SK-N-SH treated with all-trans-retinoic acid at 6 μM for 48 hours (cell line): ENCODE data around the gene ESRP2.

Experiments used
- ATAC-seq: fragments of 200-7000 bp; cut with Tn5 transposase; 3 replicates; pipeline ENCODE4 v1.9.1; 2020; ENCODE audit warnings: mild to moderate bottlenecking, moderate library complexity
- ARNTL ChIP-seq: fragments of 450-650 bp; formaldehyde crosslinking; IDR thresholded peaks from 2 replicates; pipeline ENCODE4 v1.5.0; 2020; ENCODE audit warnings: low read depth, mild to moderate bottlenecking, moderate library complexity, borderline replicate concordance
- BACH2 ChIP-seq: fragments of 250-450 bp; sonication (Bioruptor Pico); IDR thresholded peaks from 2 replicates; pipeline ENCODE4 v1.9.0; 2021; ENCODE audit warnings: mild to moderate bottlenecking, borderline replicate concordance
- CSDC2 ChIP-seq: fragments of 250-450 bp; sonication (Bioruptor Pico); IDR thresholded peaks from 2 replicates; pipeline ENCODE4 v1.5.0; 2020; ENCODE audit warnings: mild to moderate bottlenecking, moderate library complexity
- CSRNP3 ChIP-seq: fragments of 250-450 bp; sonication (Bioruptor Pico); IDR thresholded peaks from 2 replicates; pipeline ENCODE4 v1.5.1; 2021; ENCODE audit warnings: mild to moderate bottlenecking, moderate library complexity
- GLIS3 ChIP-seq: fragments of 250-450 bp; sonication (Bioruptor Pico); IDR thresholded peaks from 2 replicates; pipeline ENCODE4 v1.5.0; 2020; ENCODE audit warnings: mild to moderate bottlenecking, moderate library complexity
- ISL1 ChIP-seq: fragments of 250-450 bp; sonication (Bioruptor Pico); IDR thresholded peaks from 2 replicates; pipeline ENCODE4 v2.1.2; 2022; ENCODE audit warnings: mild to moderate bottlenecking, moderate library complexity
- OSR1 ChIP-seq: fragments of 250-450 bp; sonication (Bioruptor Pico); IDR thresholded peaks from 2 replicates; pipeline ENCODE4 v1.8.0; 2022; ENCODE audit warnings: moderate library complexity, mild to moderate bottlenecking, inconsistent platforms
- PATZ1 ChIP-seq: fragments of 250-450 bp; sonication (Bioruptor Pico); IDR thresholded peaks from 2 replicates; pipeline ENCODE4 v1.8.0; 2020; ENCODE audit warnings: mild to moderate bottlenecking, moderate library complexity, borderline replicate concordance
- POU6F1 ChIP-seq: fragments of 250-450 bp; sonication (Bioruptor Pico); IDR thresholded peaks from 2 replicates; pipeline ENCODE4 v1.8.0; 2021; ENCODE audit warnings: low read depth, mild to moderate bottlenecking, moderate library complexity, borderline replicate concordance
- PPARA ChIP-seq: fragments of 250-450 bp; sonication (Bioruptor Pico); IDR thresholded peaks from 2 replicates; pipeline ENCODE4 v1.5.0; 2020; ENCODE audit warnings: mild to moderate bottlenecking, borderline replicate concordance
- SNAI2 ChIP-seq: fragments of 250-450 bp; sonication (Bioruptor Pico); IDR thresholded peaks from 2 replicates; pipeline ENCODE4 v1.5.0; 2020; ENCODE audit warnings: mild to moderate bottlenecking, moderate library complexity
- TCF4 ChIP-seq: fragments of 250-450 bp; sonication (Bioruptor Pico); IDR thresholded peaks from 2 replicates; pipeline ENCODE4 v1.8.0; 2021; ENCODE audit warnings: mild to moderate bottlenecking, moderate library complexity, borderline replicate concordance
- TOX ChIP-seq: fragments of 250-450 bp; sonication (Bioruptor Pico); IDR thresholded peaks from 2 replicates; pipeline ENCODE4 v1.8.0; 2021; ENCODE audit warnings: mild to moderate bottlenecking, moderate library complexity, borderline replicate concordance
- TSHZ2 ChIP-seq: fragments of 250-450 bp; sonication (Bioruptor Pico); IDR thresholded peaks from 2 replicates; pipeline ENCODE4 v1.5.0; 2020; ENCODE audit warnings: mild to moderate bottlenecking, moderate library complexity
- ZC3H10 ChIP-seq: fragments of 250-450 bp; sonication (Bioruptor Pico); IDR thresholded peaks from 2 replicates; pipeline ENCODE4 v1.5.1; 2021; ENCODE audit warnings: mild to moderate bottlenecking, moderate library complexity
- ZNF565 ChIP-seq: fragments of 450-650 bp; formaldehyde crosslinking; conservative IDR thresholded peaks from 2 replicates; pipeline ENCODE4 v1.5.0; 2020; ENCODE audit warnings: low read depth, mild to moderate bottlenecking, moderate library complexity
- ZNF70 ChIP-seq: fragments of 450-650 bp; formaldehyde crosslinking; IDR thresholded peaks from 2 replicates; pipeline ENCODE4 v1.5.0; 2020; ENCODE audit warnings: mild to moderate bottlenecking, moderate library complexity
- ZNF8 ChIP-seq: fragments of 450-650 bp; formaldehyde crosslinking; IDR thresholded peaks from 2 replicates; pipeline ENCODE4 v1.5.0; 2020; ENCODE audit warnings: mild to moderate bottlenecking, moderate library complexity

ESRP2 gene

GRCh38 chr16:68267612-68268405 lies 31.9 kb upstream of the ESRP2 start:
- ATAC-seq, result no peak
- TF ChIP-seq TCF4, result no peak
- TF ChIP-seq ZNF565 (CRISPR knock-in tag), result no peak
- TF ChIP-seq ZC3H10 (CRISPR knock-in tag), result no peak
- TF ChIP-seq PPARA, result no peak

- peak; percentile 77 for ATAC-seq
- no peak for TF ChIP-seq ZNF8
- TF ChIP-seq TCF4, result no peak
- TF ChIP-seq GLIS3 (CRISPR knock-in tag), result no peak
Observed at GRCh38 chr16:68265078-68265920, 29.4 kb upstream of the ESRP2 start.

GRCh38 chr16:68264128-68265077 lies 28.5 kb upstream of the ESRP2 start, which contains the start of gene SLC7A6:
TSS of gene SLC7A6 (plus strand) at chr16:68264526. CDS start at chr16:68274727, 10,201 bp downstream.
- no peak for TF ChIP-seq ISL1 (CRISPR knock-in tag)
- TF ChIP-seq GLIS3 (CRISPR knock-in tag), result no peak
- TF ChIP-seq POU6F1 (CRISPR knock-in tag), result no peak
- no peak for TF ChIP-seq ARNTL
- TF ChIP-seq CSDC2, result no peak
- TF ChIP-seq TSHZ2, result no peak
- TF ChIP-seq PATZ1 (CRISPR knock-in tag), result no peak
- no peak for TF ChIP-seq PPARA
- TF ChIP-seq ZC3H10 (CRISPR knock-in tag), result no peak
- TF ChIP-seq CSRNP3, result no peak
- no peak for TF ChIP-seq OSR1 (CRISPR knock-in tag)
- TF ChIP-seq TOX (CRISPR knock-in tag), result no peak
- TF ChIP-seq ZNF8, result no peak
- no peak for TF ChIP-seq BACH2
- no peak for TF ChIP-seq ZNF70 (CRISPR knock-in tag)
- no peak for TF ChIP-seq SNAI2 (CRISPR knock-in tag)
- ATAC-seq, result peak; percentile 66
